ENCODE results near the gene CSMD2.

CSMD2 gene

DNA sequence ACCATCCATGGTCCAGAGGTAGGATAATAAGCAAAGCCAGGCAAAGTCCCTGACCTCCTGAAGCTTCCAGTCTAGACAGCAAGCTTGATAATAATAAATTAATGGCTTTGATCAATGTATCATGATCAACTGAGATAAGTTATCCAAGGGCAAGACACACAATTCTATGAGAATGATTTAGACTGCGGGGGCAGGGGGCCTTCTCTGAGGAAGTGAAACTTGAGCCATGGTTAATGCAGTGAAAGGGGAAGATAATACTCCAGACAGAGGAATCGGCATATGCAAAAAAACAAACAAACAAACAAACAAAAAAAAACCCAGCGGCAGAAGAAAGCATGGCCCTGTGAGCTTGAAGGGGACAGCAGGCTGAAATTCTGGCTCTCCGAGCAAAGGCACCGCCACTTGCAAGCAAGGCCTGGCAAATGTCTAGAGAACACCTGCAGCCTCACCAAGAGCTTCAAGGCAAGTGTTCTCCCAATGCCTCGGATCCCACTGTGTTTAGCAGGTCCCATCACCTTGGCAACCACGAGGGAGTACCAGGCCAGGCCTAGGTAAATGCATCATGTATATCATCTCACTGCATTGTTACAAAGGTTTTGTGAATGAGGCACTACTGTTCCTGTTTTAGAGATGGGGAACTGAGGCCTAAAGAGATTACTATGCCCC is 24.9 kb downstream of the CSMD2 start:
- no peak for ATAC-seq (ENCODE audit: insufficient read depth, low read depth)
- Histone ChIP-seq H3K27ac (ENCODE audit: low read length) (no peak overlapping the region), H3K36me3 (ENCODE audit: insufficient read depth, low read length) (no peaks in the 10 kb centered on the region), H3K9me3 (ENCODE audit: insufficient read depth, low read length, severe bottlenecking) (no peaks in the 10 kb centered on the region), H3K9ac (ENCODE audit: low read depth, low read length) (no peak overlapping the region), H3K27me3 (ENCODE audit: insufficient read depth, low read length, poor library complexity) (peaks cover 4% of the 10 kb centered on the region), H2AFZ (ENCODE audit: low read depth, low read length) (no peak overlapping the region), H3K4me1 (ENCODE audit: insufficient read depth, low read length) (no peaks in the 10 kb centered on the region), H4K20me1 (ENCODE audit: insufficient read depth, low read length) (no peaks in the 10 kb centered on the region), H3K79me2 (ENCODE audit: insufficient read depth, low read length) (no peaks in the 10 kb centered on the region), H3K4me2 (ENCODE audit: insufficient read depth, low read length) (no peak overlapping the region), H3K4me3 (ENCODE audit: low read depth in 1 of 2, low read length in 2 of 2) (no peak overlapping the region)
- DNase-seq: no peak
- TF ChIP-seq, protein P1, sequence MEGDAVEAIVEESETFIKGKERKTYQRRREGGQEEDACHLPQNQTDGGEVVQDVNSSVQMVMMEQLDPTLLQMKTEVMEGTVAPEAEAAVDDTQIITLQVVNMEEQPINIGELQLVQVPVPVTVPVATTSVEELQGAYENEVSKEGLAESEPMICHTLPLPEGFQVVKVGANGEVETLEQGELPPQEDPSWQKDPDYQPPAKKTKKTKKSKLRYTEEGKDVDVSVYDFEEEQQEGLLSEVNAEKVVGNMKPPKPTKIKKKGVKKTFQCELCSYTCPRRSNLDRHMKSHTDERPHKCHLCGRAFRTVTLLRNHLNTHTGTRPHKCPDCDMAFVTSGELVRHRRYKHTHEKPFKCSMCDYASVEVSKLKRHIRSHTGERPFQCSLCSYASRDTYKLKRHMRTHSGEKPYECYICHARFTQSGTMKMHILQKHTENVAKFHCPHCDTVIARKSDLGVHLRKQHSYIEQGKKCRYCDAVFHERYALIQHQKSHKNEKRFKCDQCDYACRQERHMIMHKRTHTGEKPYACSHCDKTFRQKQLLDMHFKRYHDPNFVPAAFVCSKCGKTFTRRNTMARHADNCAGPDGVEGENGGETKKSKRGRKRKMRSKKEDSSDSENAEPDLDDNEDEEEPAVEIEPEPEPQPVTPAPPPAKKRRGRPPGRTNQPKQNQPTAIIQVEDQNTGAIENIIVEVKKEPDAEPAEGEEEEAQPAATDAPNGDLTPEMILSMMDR (IDR thresholded peaks at IDR 0.05; ENCODE audit: borderline replicate concordance, extremely low read depth, low read length, poor library complexity, severe bottlenecking): no peak
- TF ChIP-seq EZH2 (IDR thresholded peaks at IDR 0.05; ENCODE audit: borderline replicate concordance, low read depth, low read length, severe bottlenecking): no peak

DNA sequence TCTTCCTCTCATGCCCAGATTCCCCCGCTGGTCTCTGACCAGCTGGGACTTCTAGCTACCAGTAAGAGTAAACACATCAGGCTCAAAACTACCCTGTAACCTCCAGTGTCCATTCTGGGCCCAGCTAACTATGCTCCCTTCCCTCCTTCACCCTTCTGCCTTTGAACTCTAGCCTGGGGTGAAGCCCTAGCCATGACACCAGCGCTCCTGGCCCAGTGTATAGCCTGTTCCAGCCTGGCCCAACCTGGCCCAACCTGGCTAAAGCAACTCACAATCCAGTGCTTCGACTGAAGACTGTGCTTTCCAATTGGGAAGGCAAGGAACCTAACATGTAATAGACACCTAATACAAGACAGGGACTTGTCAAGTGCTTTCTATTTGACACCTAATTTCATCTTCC is 27.6 kb downstream of the CSMD2 start:
- H4K20me1 ChIP-seq (ENCODE audit: insufficient read depth, low read length): no peaks in the 10 kb centered on the region
- H2AFZ ChIP-seq (ENCODE audit: low read depth, low read length): no peak overlapping the region
- TF ChIP-seq, protein P1 (IDR thresholded peaks at IDR 0.05; ENCODE audit: borderline replicate concordance, extremely low read depth, low read length, poor library complexity, severe bottlenecking): no peak
- no peak for TF ChIP-seq EZH2 (IDR thresholded peaks at IDR 0.05; ENCODE audit: borderline replicate concordance, low read depth, low read length, severe bottlenecking)
- H3K9me3 ChIP-seq (ENCODE audit: insufficient read depth, low read length, severe bottlenecking): no peaks in the 10 kb centered on the region
- no peak overlapping the region for H3K9ac ChIP-seq (ENCODE audit: low read depth, low read length)
- no peaks in the 10 kb centered on the region for H3K36me3 ChIP-seq (ENCODE audit: insufficient read depth, low read length)
- H3K4me2 ChIP-seq (ENCODE audit: insufficient read depth, low read length): no peak overlapping the region
- ATAC-seq (ENCODE audit: insufficient read depth, low read depth): no peak
- H3K27ac ChIP-seq (ENCODE audit: low read length): no peak overlapping the region
- no peaks in the 10 kb centered on the region for H3K4me1 ChIP-seq (ENCODE audit: insufficient read depth, low read length)
- H3K27me3 ChIP-seq (ENCODE audit: insufficient read depth, low read length, poor library complexity): peaks cover 4% of the 10 kb centered on the region
- H3K4me3 ChIP-seq (ENCODE audit: low read depth in 1 of 2, low read length in 2 of 2): no peak overlapping the region
- no peaks in the 10 kb centered on the region for H3K79me2 ChIP-seq (ENCODE audit: insufficient read depth, low read length)
- no peak for DNase-seq

DNA sequence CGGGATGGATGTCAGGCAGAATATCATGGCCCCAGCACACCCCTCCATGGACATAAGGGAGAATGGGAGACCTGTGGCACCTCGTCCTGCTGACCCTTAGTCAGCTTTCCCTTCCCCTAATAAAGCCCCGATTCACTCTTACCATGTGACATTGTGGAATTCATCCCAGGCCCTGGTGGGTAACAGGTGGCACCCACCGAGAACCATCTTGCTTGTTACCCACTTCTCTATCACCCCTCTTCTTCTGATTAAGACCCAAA is 32.9 kb downstream of the CSMD2 start:
- TF ChIP-seq, protein P1 (IDR thresholded peaks at IDR 0.05; ENCODE audit: borderline replicate concordance, extremely low read depth, low read length, poor library complexity, severe bottlenecking): no peak
- TF ChIP-seq EZH2 (IDR thresholded peaks at IDR 0.05; ENCODE audit: borderline replicate concordance, low read depth, low read length, severe bottlenecking): no peak
- Histone ChIP-seq H3K27ac (ENCODE audit: low read length) (no peak overlapping the region), H4K20me1 (ENCODE audit: insufficient read depth, low read length) (no peaks in the 10 kb centered on the region; the same call in 1 of the 2 replicates), H3K27me3 (ENCODE audit: insufficient read depth, low read length, poor library complexity) (no peaks in the 10 kb centered on the region), H3K4me1 (ENCODE audit: insufficient read depth, low read length) (no peaks in the 10 kb centered on the region), H3K36me3 (ENCODE audit: insufficient read depth, low read length) (no peaks in the 10 kb centered on the region), H3K4me3 (ENCODE audit: low read depth in 1 of 2, low read length in 2 of 2) (no peak overlapping the region), H2AFZ (ENCODE audit: low read depth, low read length) (no peak overlapping the region), H3K4me2 (ENCODE audit: insufficient read depth, low read length) (no peak overlapping the region), H3K9me3 (ENCODE audit: insufficient read depth, low read length, severe bottlenecking) (no peaks in the 10 kb centered on the region), H3K9ac (ENCODE audit: low read depth, low read length) (no peak overlapping the region), H3K79me2 (ENCODE audit: insufficient read depth, low read length) (no peaks in the 10 kb centered on the region)
- ATAC-seq (ENCODE audit: insufficient read depth, low read depth) (no peak), DNase-seq (no peak)
